HG03342 (cell line): Measurements from ENCODE around the gene COL4A1.

Source experiments
- ATAC-seq: cut with Tn5 transposase; IDR thresholded peaks from one replicate; pipeline ENCODE4 v1.9.1; 2021; ENCODE audit warnings: mild to moderate bottlenecking, moderate library complexity; ENCODE audit not compliant: unreplicated experiment

COL4A1 gene

DNA sequence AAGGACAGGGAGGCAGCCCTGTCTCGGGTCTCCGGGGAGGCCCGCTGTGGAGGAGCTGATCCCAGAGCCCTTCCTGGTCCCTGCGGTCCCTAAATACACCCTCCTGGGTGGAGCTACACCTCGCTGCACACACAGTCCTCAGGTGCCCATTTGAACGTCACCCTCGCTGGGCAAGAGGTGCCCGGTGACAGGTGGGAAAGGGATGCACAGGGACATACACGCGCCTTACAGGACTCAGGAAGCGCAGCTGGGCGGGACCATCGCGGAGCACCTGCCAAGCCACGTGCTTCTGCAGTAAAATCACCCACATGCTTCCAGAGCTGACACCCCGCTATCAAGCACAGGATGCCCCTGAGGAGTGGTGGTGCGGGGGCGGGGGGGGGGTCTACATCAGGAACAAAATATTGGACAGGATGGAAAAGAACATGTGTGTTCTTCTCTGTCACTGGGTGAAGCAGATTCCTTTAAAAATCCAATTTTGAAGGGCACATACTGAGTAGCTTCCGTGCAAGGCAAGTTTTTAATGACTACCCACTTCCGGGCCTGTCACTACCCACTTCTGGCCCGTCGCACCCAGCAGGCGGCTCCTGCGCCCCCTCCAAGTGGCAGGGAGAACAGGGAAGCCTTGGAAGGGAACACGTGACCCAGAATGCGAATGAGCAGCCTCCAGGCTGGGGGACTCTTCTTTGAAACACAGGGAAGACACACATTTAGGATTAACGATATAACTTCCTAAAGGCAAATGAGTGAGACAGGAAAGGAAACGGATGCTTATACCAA lies 78.9 kb downstream of the COL4A1 start:
- no peak for ATAC-seq

DNA sequence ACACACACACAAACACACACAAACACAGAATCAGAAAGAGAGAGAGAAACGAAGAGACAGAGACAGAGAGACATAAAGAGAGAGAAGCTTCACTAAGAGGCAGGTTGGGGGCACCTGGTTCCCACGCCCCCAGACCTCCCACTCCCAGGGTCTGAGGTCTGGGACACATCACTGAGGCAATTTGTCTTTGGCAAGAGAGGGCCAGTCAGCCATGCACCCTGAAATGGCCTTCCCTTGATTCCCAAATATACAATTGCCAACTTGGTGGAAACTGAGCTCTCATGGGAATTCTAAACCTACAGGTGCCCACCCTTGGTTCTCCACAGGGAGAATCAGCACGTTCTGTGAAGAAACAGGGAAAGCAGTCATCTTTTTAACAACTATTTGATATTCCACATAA lies 79.5 kb downstream of the COL4A1 start:
- ATAC-seq, result no peak

DNA sequence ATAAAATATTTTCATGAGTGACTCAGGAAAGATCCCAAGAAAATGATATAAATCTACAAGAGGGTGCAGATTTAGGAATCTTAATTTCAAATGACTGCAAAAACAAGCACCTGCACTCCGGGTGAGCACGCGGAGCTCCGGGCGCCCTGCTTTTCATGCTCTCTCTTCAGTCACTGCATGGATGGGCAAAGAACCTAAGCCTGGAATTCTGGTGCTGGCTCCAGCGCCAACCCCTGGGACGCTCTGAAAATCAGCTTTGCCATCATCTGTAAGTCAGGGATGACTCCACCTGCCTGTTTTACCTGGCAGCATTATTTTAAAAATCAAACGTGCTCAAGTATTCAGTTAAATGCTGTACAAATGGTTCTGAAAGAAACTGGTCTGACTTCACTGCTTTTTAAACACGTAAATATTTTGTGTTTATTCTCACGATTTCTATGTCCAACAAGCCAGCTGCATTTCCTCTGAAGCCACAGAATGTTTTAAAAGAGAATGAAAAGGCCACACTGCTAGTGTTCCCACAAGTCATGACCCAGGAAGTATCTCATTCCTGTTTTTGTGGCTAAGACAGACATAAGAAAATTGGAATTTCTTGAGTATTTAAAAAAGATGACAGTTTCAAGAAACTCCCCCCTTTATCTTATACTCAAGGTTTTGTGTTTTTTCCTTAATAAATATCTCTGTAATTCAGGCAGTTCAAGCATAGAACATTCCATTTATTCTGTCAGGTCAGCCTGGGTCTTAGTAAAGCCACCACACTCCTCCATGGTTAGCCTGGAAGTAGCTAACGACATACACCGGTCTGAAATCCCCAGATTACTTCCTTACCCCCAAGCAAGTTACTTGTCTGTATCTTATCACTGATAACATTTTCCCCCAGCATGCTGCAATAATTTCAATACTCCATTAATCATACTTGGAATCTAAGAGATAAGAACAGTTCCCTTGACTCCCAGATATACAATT lies 81.1 kb downstream of the COL4A1 start:
- ATAC-seq, result no peak

DNA sequence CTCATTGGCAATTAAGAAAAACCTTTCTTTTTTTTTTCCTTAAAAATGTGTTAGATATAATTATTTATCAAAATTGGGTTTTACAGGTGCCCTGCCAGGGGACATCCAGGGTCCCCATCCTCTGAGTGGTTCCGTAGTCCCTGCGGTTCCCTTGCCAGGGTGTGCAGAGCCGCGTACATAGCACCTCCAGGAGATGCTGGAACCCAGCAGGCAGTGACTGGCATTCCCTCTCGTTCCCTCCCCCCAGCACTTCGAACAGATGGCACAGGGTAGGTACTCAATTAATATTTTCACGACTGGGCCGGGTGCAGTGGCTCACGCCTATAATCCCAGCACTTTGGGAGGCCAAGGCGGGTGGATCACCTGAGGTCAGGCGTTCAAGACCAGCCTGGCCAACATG lies 82.0 kb downstream of the COL4A1 start:
- no peak for ATAC-seq

DNA sequence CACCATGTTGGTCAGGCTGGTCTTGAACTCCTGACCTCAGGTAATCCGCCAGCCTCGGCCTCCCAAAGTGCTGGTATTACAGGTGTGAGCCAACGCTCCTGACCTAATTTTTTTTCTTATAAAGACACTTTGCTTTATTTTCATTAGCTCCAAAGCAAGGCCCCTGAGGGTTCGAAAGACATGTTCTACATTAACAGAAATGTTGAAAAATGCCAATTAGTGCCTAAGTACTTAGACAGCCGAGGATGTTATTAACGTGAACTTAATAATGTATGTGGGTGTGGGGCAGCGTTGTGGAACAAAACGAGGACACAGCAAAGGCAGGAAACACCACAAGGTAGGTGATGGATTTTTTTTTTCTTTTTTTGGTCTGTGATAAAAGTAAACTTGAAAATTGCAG lies 82.4 kb downstream of the COL4A1 start:
- ATAC-seq, result no peak

GRCh38 chr13:110221406-110222117 lies 85.4 kb downstream of the COL4A1 start:
- ATAC-seq, result no peak

DNA sequence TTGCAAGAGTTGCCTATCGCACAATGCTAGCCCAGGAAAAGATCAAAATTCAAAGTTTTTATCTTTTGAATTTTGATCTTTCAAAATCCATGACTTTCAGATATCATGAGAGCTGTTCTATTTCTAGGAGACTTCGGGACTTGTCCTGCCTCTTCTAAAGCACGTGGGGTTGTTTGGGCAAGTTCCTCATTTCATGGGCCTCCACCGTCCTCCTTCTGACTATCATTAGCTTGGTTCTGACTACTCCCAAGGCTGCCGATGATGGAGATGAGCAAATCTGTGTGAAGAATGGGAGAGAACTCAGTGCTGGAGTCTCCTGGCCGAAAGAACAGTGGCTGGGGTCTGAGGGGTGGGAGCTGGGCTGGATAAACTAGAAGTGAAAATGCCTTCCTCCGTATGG lies 86.5 kb downstream of the COL4A1 start:
- no peak for ATAC-seq

DNA sequence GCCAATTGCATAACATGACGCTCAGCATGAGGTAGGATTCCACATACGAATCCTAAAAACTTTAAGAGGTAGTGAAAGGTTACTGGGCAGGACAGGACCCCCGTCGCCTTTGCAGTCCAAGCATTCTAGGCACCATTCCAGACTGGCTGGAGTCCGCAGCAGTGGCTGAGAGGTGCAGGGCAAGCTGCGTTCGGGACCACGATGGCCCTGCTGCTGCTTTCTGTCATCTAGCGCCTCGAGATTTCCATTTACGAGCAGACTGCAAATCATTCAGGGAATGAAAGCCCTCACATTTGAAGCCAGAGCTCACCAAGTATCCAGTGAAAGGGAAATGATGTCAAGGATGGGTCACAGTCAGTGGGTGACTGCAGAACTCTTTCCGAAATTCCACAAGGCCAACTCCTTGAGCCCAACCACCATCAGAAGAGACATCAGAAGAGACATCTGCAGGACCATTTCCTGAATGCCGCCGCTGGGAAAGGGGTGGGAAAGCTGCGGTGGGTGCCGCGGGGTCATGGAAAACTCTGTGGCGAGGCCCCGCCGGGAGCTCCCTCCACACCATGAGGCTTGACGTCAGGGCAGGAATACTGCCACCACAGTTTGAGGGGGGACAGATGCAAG lies 88.3 kb downstream of the COL4A1 start:
- no peak for ATAC-seq

DNA sequence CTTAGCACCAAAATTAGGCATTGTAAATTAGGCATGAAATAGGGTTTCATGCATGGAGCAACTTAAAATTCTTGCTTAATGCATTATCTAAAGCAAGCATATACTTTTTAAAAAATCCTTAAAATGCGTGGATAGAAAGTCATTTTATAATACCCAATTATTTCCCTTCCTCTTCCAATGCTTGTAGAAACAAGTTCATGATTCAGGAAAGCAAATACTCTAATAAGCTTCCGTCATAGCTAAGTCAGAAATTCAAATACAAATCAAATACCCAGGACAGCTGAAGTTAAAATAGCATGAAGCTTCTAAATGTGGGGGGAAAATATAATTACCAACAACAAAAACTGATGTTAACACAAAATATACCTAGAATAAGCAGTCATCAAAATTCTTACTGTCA lies 89.1 kb downstream of the COL4A1 start:
- no peak for ATAC-seq

GRCh38 chr13:110217085-110217484 lies 89.9 kb downstream of the COL4A1 start:
- no peak for ATAC-seq

DNA sequence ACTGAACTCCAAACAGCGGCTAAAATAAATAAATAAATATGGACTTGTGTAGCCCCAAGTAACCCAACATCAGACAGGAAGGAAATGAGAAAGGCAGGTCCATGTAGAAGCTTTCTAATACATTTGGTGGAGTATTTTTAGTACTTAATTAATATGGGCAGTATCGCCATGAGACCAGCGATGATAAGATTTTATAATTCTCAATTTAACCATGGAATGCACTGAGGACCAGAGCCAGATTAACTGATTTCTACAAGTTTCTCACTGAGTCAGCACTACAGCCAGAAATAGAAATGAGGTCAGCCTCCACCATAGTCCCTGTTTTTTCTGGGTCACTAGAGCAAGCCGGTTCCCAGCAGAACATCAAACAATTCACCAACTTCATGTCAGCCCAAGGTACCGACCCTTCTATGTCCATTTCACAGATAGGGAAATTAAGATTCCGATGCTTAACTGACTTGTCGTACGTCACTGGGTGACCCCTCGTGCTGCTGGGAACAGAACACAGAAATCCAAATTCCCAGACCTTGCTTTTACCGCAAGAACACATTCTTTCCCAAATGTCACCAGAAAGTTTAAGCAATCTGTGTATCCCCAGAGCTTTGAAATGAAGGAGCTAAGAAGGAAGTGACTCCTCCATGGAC lies 90.4 kb downstream of the COL4A1 start:
- ATAC-seq, result no peak

DNA sequence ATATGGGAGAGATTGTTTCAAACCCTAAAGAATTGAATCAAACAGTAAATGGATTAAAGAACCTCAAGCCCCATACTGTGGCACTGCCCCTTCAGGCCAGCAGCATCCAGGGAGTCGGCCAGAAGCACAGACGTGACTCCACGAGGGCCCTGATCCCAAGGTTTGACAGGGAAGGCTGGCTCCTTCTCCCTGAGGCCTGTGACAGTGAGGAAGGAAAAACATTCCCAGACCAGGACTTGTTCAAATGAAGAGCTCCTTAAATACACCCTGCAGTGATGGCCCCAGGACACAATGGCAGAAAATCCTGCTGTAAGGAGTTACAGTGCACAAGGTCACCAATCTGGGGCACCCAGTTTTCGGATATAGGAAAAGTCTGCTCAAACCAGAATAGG lies 91.0 kb downstream of the COL4A1 start:
- no peak for ATAC-seq

- ATAC-seq, result no peak
These were observed 91.4 kb downstream of the COL4A1 start for GRCh38 chr13:110215606-110216005.

GRCh38 chr13:110214637-110215036 lies 92.3 kb downstream of the COL4A1 start:
- ATAC-seq, result no peak

GRCh38 chr13:110213461-110214074 lies 93.4 kb downstream of the COL4A1 start:
- ATAC-seq, result no peak

DNA sequence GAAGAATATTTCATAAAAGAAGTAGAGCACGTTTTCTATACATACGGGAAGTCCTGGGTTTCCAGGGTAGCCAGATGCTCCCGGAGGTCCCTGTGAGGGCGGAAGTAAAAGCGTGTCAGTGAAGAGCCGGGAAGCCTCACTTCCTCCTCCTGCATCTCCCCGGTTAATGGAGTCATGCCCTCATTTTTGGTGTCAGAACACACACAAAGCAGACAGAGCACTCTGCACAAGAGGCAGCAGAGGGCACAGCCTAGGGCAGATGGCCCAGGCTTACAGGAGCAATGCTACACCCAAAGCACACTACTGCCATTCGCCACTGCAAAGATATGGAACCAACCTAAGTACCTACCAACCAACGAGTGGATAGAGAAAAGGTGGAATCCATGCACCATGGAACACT lies 94.4 kb downstream of the COL4A1 start:
- ATAC-seq, result no peak

DNA sequence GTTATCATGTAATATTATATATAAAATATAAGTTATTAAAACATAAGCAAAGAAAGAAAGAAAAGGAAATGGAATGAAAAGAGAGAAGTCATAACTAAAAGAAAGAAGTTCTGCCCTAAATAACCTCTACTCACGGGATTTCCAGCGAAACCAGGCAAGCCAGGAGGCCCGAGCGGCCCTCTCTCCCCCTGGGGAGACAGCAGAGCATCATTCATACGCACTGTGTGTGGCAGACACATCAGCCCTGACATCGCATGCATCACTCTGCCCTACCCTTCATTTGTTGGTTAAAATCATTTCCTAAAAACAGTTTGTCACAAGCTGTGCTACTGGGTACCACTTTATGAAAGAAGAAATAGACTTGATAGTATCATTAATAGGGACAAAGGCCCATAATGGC lies 95.2 kb downstream of the COL4A1 start:
- no peak for ATAC-seq

DNA sequence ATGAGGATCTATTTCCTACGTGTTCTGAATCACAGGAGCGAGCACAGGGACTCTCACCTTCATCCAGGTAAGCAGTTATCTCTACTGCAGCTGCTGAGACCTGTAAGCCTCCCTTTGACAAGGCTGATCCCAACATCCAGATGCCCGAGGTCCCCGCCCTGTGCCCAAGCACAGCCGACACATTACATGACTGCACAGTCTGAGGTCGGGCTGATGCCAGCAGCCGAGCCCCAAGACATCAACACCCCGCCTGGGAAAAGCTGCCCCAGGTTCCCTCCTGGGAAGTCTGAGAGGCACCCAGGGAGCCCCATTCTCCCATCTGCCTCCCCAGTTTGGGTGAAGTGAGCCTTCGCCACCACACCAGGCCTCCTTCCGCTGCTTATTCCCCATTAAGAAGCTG lies 95.9 kb downstream of the COL4A1 start:
- no peak for ATAC-seq

GRCh38 chr13:110210604-110210985 lies 96.4 kb downstream of the COL4A1 start:
- no peak for ATAC-seq

DNA sequence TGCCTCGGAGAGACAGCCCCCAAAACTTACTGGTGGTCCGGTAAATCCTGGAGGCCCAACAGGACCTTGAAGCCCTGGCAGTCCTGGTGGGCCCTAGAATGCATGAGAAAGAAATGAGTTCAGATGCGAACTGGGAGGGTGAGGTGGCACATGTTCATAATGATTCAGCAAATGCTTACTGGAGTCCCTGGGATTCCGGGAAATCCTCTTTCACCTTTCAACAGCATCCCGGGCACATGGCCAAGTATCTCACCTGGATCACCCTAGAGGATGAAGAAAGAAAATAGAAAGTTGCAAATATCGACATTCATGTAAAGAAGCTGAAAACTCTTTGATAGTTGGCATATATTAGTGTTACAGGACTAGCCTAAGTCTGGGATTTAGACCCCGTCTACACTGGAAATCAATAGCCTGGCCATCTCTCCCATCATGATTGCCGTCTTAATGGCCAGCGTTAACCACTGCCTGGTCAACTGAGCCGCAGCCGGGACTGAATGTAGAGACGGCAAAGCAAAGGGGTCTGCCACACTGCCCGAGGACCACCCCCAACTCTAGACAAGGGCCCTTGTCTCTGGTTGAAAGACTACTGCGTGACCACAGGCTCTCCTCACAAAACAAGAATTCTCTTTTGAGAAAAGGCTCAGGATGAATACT lies 96.9 kb downstream of the COL4A1 start:
- no peak for ATAC-seq
